HG03045 (cell line): Measurements from ENCODE around the gene NXPE3.

ENCODE experiments used
- ATAC-seq: cut with Tn5 transposase; IDR thresholded peaks from one replicate; pipeline ENCODE4 v1.9.1; 2021; ENCODE audit warnings: mild to moderate bottlenecking, moderate library complexity; ENCODE audit not compliant: unreplicated experiment

NXPE3 gene

GRCh38 chr3:101873619-101874018 lies 94.6 kb downstream of the NXPE3 start:
- no peak for ATAC-seq

GRCh38 chr3:101876142-101876541 lies 97.1 kb downstream of the NXPE3 start:
- ATAC-seq: no peak
